Middle frontal gyrus (tissue), 1 donor: ENCODE measurements around the gene KRTAP9-2.
"Not testable (repeated sequence)": the region's sequence is repeated elsewhere in the genome, so short reads cannot be mapped to it uniquely, and the experiment has no call there.

Experiments used
- DNase-seq: peaks from one replicate; pipeline ENCODE4 v3.0.0-alpha.2; 2015; ENCODE audit warnings: low spot score; ENCODE audit errors: extremely low spot score

The KRTAP9-2 gene

GRCh38 chr17:41226598-41227095, at the start of gene KRTAP9-2:
Gene KRTAP9-2, plus strand, starts transcription at chr17:41226648. Its CDS starts 7 bp downstream, at chr17:41226655.
- DNase-seq = not testable (repeated sequence)

GRCh38 chr17:41176744-41177387, 49.6 kb upstream of the KRTAP9-2 start:
- DNase-seq = no peak

DNA sequence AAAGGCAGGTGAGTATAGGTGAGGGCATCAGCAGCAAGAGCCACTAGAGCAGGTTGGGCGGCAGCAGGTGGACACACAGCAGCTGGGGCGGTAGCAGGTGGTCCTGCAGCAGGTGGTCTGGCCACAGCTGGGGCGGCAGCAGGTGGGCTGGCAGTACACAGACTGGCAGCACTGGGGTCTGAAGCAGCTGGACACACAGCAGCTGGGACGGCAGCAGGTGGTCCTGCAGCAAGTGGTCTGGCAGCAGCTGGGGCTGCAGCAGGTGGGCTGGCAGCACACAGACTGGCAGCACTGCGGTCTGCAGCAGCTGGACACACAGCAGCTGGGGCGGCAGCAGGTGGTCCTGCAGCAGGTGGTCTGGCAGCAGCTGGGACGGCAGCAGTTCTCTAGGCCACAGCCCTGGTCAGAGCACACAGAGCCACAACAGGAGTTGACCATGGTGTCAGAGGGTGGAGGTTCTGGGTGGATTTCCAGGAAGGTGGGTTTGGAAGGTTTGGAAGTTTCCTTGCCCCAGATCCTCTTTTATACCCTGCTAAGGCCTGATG, 48.6 kb upstream of the KRTAP9-2 start, which contains the start of gene KRTAP4-2:
KRTAP4-2 (minus strand) TSS at position 495 of the 545 bp plus-strand sequence; CDS start at position 438, 57 bp downstream.
- DNase-seq = no peak

DNA sequence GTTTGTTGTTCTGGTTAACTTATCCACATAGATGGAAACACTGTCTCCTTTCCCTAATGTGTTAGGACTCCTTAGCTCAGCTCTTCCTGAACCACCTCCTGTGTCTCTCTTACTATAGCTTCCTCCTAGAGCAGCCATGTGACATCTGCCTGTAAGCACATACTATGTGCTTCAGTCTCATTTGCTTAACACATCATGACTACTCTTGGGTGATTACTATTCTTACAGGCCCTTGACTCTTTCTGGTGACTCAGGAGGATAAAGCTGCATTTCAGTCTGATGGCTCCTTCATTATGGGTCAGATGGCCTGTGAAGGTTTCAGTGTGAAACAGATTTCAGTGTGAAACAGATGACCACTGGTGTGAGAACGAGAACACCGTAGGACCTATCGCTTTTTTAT, 48.1 kb upstream of the KRTAP9-2 start:
- DNase-seq = no peak

DNA sequence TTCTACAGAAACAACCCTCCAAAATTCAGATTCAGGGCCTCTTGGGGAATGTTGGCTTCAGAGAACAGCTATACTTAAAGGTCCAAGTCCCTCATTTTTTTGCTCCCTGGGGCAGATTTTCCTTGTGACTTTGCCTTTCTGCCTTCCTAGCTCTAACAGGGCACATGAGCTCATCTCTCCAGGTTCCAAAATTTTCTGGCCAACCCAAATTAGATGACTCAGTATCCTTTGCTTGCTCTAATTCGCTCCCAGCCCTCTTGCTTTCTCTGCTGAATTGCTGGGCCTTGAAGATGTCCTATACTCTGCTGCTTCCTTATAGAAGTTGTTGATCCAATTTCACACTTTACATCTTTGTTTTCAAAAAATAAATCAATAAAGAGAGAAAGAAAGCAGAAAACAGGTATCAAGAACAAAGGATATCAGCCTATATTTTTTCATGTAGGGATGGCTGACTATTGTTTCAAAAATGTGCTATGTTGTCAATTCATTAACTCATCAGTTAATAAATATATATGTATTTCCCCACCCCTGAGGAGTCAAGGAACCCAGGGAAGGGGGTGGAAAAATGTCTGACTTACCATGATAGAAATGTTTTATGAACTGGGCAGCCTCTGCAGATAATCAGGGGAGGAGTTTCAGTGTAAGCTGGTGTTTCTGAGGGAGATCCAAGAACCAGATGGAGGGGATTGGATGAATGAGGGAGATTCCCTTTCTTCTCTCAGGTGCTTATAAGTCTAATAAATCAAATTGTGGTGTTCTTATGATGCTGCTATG, 47.4 kb upstream of the KRTAP9-2 start:
- DNase-seq = no peak

DNA sequence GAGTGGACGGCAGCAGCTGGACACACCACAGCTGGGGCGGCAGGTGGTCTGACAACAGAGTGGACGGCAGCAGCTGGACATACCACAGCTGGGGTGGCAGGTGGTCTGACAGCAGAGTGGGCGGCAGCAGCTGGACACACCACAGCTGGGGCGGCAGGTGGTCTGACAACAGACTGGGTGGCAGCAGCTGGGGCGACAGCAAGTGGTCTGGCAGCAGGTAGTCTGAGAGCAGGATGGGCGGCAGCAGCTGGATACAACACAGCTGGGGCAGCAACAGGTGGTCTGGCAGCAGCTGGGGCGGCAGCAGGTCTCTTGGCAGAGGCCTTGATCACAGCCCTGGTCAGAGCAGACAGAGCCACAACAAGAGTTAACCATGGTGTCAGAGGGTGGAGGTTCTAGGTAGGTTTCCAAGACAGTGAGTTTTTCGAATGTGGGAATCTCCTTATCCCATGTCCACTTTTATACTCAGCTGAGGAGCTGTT, 41.9 kb upstream of the KRTAP9-2 start, which contains the start of gene KRTAP4-1:
KRTAP4-1 (minus strand) TSS at position 432 of the 482 bp plus-strand sequence; CDS start at position 375, 57 bp downstream.
- DNase-seq = no peak

- no peak for DNase-seq
Measured at GRCh38 chr17:41185001-41185400, 41.4 kb upstream of the KRTAP9-2 start.

DNA sequence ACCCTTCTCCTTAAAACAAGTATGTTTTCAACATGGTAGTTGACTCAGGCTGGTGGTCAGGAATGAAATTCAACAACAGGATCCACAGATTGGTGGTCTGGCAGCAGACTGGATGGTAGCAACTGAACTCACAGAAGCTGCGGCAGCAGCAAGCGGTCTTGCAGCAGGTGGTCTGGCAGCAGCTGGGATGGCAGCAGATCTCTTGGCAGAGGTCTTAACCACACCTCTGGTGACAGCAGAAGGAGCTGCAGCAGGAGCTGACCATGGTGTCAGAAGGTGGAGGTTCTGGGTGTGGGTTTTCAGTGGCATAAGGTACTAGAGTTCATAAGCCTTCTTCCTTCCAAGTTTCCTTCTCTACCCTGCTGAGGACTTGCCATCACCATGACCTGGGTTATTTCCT, 39.6 kb upstream of the KRTAP9-2 start:
- no peak for DNase-seq

- not testable (repeated sequence) for DNase-seq
Measured at GRCh38 chr17:41189837-41190318, 36.6 kb upstream of the KRTAP9-2 start, which contains the start of gene KRTAP9-1. Gene KRTAP9-1, plus strand, starts transcription at chr17:41189887. Its CDS starts 0 bp downstream, at chr17:41189887.

GRCh38 chr17:41190328-41190727, 36.1 kb upstream of the KRTAP9-2 start:
- DNase-seq = no peak

DNA sequence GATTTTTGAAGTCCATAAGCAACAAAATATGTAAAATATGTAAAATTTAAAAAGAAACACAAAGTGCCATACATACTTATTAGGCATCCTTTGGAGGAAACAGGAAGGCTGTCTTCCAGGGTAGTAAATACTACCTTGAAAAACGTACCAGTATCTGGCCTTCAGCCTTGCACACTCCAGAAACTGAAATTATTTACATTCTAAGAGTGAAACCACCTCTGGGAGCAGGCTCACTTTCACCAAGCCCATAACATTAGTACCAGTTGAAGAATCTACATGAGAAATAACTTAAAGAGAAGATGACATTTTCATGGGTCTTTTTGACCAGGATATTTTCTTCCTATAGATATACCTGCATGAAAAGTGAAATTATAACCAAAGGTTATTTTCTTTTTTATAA, 30.4 kb upstream of the KRTAP9-2 start:
- no peak for DNase-seq

GRCh38 chr17:41199421-41200078, 26.9 kb upstream of the KRTAP9-2 start:
- no peak for DNase-seq

DNA sequence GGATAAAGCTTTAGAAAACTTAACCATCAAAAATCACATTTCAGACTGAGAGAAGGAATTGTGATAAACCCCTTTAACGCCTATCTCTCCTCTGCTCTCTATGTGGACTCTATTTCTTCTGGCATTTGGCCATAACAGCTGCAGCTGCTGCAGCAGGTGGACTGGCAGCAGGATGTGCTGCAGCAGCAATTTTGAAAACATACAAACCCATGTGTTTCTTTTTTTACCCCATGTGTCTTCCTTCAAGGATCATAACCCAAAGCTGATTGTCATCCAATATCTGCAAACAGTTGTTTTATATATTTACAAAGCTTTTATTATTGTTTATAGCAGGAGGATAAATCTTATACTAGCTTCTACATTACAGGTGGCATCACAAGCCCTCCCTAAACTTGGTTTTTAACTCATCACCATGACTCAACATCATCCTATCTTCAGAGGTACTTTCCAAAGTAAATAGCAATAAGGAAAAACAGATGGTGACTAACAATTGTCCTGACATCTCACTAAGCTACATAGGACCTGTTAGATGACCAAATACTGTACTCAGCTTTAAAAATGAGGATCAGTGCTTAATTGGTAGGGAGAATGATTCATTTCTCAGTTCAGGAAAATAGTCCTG, 14.5 kb upstream of the KRTAP9-2 start:
- DNase-seq = no peak

GRCh38 chr17:41212524-41213169, 13.8 kb upstream of the KRTAP9-2 start:
- DNase-seq = no peak

GRCh38 chr17:41215681-41216080, 10.8 kb upstream of the KRTAP9-2 start:
- DNase-seq = no peak

DNA sequence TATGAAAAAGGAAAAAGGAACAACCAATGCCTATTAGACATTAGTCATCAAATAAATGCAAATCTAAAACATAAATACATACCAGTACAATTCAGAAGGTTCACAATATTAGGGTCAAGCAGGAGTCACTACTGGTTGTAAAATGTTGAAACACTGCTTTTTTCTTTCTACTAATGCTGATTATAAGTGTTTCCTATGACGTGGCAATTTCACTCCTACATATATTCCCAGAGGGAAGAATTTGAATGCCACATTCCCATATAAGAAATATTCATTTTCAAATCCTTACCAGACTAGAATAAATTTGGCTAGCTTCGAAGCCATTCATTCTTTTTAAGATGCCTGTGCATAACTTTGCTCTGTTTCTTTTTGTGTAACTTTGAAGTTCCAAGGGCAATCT, 2.6 kb upstream of the KRTAP9-2 start:
- DNase-seq = no peak

DNA sequence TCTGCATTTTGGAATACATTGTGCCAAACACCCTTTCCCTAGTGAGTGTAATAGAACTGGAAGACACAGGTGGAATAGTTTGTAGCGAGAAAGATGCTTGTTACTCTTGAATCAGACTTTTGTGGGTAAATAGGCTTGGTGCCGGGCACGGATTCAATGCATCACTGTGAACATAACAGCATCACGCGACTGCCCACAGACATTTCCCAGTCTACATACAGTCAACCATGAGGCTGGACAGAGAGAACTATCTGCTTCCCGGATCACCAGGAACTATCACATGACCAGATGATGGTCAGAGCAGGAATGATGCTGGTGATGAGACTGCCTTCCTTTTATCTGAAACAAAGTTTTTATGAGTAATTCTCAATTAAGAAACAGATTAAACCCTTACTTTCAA, 397 bp upstream of the KRTAP9-2 start:
- no peak for DNase-seq

DNA sequence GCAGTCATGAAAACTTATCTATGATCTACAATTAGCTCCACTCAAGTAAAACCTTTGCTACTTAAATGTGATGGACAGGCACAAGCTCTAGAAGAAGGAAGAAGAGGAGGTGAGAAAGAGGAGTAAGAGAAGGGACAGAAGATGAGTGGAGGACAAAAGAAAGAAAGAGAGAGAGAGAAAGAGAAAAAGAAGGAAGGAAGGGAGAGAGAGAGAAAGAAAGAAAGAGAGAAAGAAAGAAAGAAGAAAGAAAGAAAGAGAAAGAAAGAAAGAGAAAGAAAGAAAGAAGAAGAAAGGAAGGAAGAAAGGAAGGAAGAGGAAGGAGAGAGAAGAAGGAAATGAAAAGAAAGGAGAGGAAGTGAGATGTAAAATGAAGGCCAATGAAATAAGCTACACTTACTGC, 3.6 kb downstream of the KRTAP9-2 start:
- no peak for DNase-seq

GRCh38 chr17:41231731-41232130, 5.3 kb downstream of the KRTAP9-2 start:
- DNase-seq = no peak
